Gastroesophageal sphincter (tissue), 3 donors: ENCODE measurements around the gene AASDH.

Source experiments
- CTCF ChIP-seq, 4 experiments: fragments of 200-600 bp in 2 of 4; fragments of 450-650 bp in 2 of 4; sonication (generic) in 1 of 4; IDR thresholded peaks; one replicate each; pipeline ENCODE4 v1.5.1; 2017 to 2019; ENCODE audit warnings: antibody characterized with exemption in 4 of 4, mild to moderate bottlenecking in 2 of 4, moderate library complexity in 2 of 4
- POLR2A ChIP-seq, 2 donors: fragments of 450-650 bp; IDR thresholded peaks; one replicate each; pipeline ENCODE4 v1.6.1; 2017; ENCODE audit warnings: antibody characterized with exemption in 2 of 2, mild to moderate bottlenecking in 2 of 2, moderate library complexity in 1 of 2

- TF ChIP-seq CTCF (IDR thresholded peaks at IDR 0.05) (no peak), POLR2A (IDR thresholded peaks at IDR 0.05) (no peak)
Measured at GRCh38 chr4:56348576-56348975, 38.7 kb downstream of the AASDH start.
